Suprapubic skin (tissue), 4 donors: ENCODE measurements around the gene STEAP4. TPM values are rescaled to one million over a fixed set of nuclear protein-coding genes. Genes with fewer than 3 reads are reported as not detected.

Experiments used
- DNase-seq, 2 donors: peaks; one replicate each; pipeline ENCODE4 v3.0.0-alpha.2; 2019; ENCODE audit warnings: low spot score in 2 of 2
- H3K27ac ChIP-seq: fragments of 200-600 bp; sonication (generic); one replicate; pipeline ENCODE4 v1.5.1; 2019
- H3K27me3 ChIP-seq: fragments of 200-600 bp; sonication (generic); one replicate; pipeline ENCODE4 v1.5.1; 2019
- H3K36me3 ChIP-seq: fragments of 200-600 bp; sonication (generic); one replicate; pipeline ENCODE4 v1.5.1; 2019
- H3K4me1 ChIP-seq: fragments of 200-600 bp; sonication (generic); one replicate; pipeline ENCODE4 v1.5.1; 2019
- H3K4me3 ChIP-seq: fragments of 200-600 bp; sonication (generic); one replicate; pipeline ENCODE4 v1.5.1; 2019; ENCODE audit warnings: mild to moderate bottlenecking
- H3K9me3 ChIP-seq: fragments of 200-600 bp; sonication (generic); one replicate; pipeline ENCODE4 v1.5.1; 2019
- EP300 ChIP-seq: sonication (generic); formaldehyde crosslinking; IDR thresholded peaks from one replicate; pipeline ENCODE4 v1.6.1; 2017; ENCODE audit warnings: antibody characterized with exemption
- POLR2A ChIP-seq, 2 donors: fragments of 450-650 bp; IDR thresholded peaks; one replicate each; pipeline ENCODE4 v1.6.1; 2017; ENCODE audit warnings: antibody characterized with exemption in 2 of 2, mild to moderate bottlenecking in 2 of 2, moderate library complexity in 2 of 2
- POLR2AphosphoS5 ChIP-seq, 3 donors: sonication (generic); formaldehyde crosslinking; IDR thresholded peaks; one replicate each; pipeline ENCODE4 v1.6.1; 2017; ENCODE audit warnings: antibody characterized with exemption in 3 of 3
- WGBS: methylation state at CpG from one replicate; pipeline ENCODE4 v1.1.5; 2018; 5-methylcytosine and 5-hydroxymethylcytosine counted together
- total RNA-seq, 4 donors: library from RNA; depleted of rRNA; stranded (reverse); fragments of >200 nt; gene quantifications; one replicate each; pipeline ENCODE4 v1.1.0, GENCODE V29; 2016
- TF ChIP-seq, protein P1 (sequence below), 2 donors: fragments of 200-600 bp in 1 of 2; fragments of 450-650 bp in 1 of 2; sonication (generic) in 1 of 2; IDR thresholded peaks; one replicate each; pipeline ENCODE4 v1.5.1; 2016 to 2019; ENCODE audit warnings: antibody characterized with exemption in 2 of 2, mild to moderate bottlenecking in 1 of 2, moderate library complexity in 1 of 2

STEAP4 gene
- total RNA-seq, 4 donors from 2014 or later = 19.3 to 33.0 (median 24.2) TPM

DNA sequence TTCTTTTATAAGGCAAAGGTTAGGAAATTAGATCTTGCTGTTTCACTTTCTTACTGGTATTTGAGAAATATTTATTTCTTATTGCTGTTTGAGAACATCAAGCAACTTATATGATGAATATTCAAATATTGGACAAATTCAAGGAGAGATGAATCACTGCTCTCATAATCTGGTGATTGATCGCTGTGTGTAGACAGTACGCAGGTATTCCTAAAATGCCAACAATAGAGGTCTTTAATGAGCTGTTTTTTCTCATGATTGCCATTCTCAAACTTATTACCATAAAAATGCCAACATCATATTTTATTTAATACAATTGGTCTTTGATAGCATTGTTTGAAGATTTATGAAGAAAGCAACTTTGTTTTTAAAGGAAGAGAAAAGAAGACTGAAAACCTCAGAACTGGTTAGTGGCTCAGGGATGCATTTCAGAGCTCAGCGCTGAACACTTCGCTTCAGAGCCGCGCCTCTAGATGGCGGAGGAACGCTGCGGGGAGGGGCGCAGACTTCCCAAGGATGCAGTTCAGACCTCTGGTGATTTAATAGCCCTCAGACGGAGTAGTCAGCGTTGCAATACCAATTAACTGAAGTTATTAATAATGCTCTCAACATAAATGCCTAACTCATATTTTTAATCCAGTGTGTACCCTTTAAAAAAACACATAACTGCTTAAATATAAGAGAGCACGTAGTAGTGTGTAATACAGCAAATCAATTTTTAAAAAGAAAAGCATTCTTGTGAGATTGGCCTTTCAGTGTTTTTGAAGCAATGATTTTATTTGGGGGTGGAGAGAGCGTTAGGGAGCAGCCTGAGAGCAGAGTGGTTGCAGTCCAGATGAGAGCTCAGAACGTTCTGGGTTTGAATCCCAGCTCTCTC lies 38.5 kb upstream of the STEAP4 start:
- H3K9me3 ChIP-seq = no peaks in the 10 kb centered on the region
- H3K36me3 ChIP-seq = no peaks in the 10 kb centered on the region
- H3K4me1 ChIP-seq = peaks cover 4% of the 10 kb centered on the region
- H3K27ac ChIP-seq = no peak overlapping the region
- WGBS = 26% methylated on average over 15 of the region's 15 CpGs
- peak in 1 of 2 donors; percentile 80 for DNase-seq
- TF ChIP-seq, protein P1, sequence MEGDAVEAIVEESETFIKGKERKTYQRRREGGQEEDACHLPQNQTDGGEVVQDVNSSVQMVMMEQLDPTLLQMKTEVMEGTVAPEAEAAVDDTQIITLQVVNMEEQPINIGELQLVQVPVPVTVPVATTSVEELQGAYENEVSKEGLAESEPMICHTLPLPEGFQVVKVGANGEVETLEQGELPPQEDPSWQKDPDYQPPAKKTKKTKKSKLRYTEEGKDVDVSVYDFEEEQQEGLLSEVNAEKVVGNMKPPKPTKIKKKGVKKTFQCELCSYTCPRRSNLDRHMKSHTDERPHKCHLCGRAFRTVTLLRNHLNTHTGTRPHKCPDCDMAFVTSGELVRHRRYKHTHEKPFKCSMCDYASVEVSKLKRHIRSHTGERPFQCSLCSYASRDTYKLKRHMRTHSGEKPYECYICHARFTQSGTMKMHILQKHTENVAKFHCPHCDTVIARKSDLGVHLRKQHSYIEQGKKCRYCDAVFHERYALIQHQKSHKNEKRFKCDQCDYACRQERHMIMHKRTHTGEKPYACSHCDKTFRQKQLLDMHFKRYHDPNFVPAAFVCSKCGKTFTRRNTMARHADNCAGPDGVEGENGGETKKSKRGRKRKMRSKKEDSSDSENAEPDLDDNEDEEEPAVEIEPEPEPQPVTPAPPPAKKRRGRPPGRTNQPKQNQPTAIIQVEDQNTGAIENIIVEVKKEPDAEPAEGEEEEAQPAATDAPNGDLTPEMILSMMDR (IDR thresholded peaks at IDR 0.05) = peak in 1 of 2 donors; percentile 51
- TF ChIP-seq POLR2AphosphoS5 (IDR thresholded peaks at IDR 0.05) = no peak
- no peaks in the 10 kb centered on the region for H3K27me3 ChIP-seq
- no peak overlapping the region for H3K4me3 ChIP-seq

DNA sequence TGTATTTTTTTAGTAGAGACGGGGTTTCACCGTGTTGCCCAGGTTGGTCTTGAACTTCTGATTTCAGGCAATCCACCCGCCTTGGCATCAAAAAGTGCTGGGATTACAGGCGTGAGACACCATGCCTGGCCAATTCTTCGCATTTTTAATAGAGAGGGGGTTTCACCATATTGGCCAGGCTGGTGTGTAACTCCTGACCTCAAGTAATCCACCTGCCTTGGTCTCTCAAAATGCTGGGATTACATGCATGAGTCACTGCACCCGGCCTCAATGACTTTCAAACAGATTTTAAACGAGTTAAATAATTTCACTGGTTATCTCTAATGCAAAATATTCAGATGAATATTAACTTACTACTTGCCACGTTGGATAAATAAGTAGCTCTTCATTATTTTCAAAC lies 37.6 kb upstream of the STEAP4 start:
- Histone ChIP-seq H3K9me3 (no peaks in the 10 kb centered on the region), H3K4me3 (no peak overlapping the region), H3K27ac (no peak overlapping the region), H3K36me3 (no peaks in the 10 kb centered on the region), H3K4me1 (peaks cover 7% of the 10 kb centered on the region), H3K27me3 (no peaks in the 10 kb centered on the region)
- DNase-seq = no peak
- WGBS = 87% methylated on average over 8 of the region's 8 CpGs
- no peak for TF ChIP-seq POLR2AphosphoS5 (IDR thresholded peaks at IDR 0.05)
- TF ChIP-seq POLR2A (IDR thresholded peaks at IDR 0.05) = no peak
- TF ChIP-seq EP300 = no peak
- TF ChIP-seq, protein P1 (IDR thresholded peaks at IDR 0.05) = no peak

DNA sequence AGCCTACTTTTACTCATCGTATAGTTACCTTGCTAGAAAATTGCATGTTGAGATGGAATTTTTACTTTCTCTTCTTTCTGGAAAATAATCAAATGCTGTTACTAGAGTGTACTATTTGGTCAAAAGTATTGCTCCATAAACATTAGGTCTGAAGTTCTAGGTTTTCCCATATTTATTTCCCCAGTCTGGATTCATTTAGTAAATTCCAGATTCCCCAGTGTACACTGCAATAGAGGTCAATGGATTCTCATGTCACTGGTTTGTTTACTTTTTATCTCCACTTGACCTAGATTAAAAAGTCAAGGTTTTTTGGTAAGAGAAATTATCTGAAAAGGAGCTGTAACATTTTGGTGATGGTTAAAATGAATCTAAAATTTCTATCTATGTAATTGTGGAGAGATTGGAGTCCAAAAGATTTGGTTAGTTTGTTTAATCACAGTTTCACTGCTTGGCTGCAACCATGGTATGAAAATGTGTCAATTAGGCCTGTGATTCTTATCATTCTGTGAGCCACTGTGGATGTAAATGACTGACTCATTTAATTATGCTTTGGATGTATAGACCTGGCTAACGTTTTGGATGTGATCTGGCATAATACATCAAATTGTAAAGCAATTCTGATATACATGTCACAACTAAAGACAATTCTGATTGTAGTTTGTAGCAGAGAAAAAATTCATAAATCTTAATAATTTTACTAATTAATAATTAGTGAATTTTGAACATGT lies 32.7 kb upstream of the STEAP4 start:
- DNase-seq = no peak
- 59% methylated on average over 2 of the region's 2 CpGs for WGBS
- peaks cover 8% of the 10 kb centered on the region for H3K4me1 ChIP-seq
- H3K27ac ChIP-seq = no peak overlapping the region
- H3K4me3 ChIP-seq = no peak overlapping the region
- H3K9me3 ChIP-seq = no peaks in the 10 kb centered on the region
- no peaks in the 10 kb centered on the region for H3K27me3 ChIP-seq
- H3K36me3 ChIP-seq = no peaks in the 10 kb centered on the region
- TF ChIP-seq POLR2AphosphoS5 (IDR thresholded peaks at IDR 0.05) = no peak
- no peak for TF ChIP-seq EP300
- TF ChIP-seq, protein P1 (IDR thresholded peaks at IDR 0.05) = no peak
- TF ChIP-seq POLR2A (IDR thresholded peaks at IDR 0.05) = no peak

DNA sequence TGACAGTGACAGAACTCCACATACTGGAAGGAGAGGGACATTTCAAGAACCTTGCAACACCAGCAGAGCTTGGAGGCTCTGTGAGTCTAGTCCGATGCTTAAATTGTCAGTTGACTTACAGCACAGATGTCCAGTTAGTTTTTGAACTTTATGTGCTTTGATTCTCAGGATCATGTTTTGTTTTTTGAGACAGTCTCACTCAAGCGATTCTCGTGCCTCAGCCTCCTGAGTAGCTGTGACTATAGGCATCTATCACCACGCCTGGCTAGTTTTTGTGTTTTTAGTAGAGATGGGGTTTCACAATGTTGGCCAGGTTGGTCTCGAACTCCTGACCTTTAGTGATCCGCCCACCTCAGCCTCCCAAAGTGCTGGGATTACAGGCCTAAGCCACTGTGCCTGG lies 31.8 kb upstream of the STEAP4 start:
- no peaks in the 10 kb centered on the region for H3K36me3 ChIP-seq
- peaks cover 8% of the 10 kb centered on the region for H3K4me1 ChIP-seq
- H3K9me3 ChIP-seq = no peaks in the 10 kb centered on the region
- TF ChIP-seq POLR2AphosphoS5 (IDR thresholded peaks at IDR 0.05) (no peak), POLR2A (IDR thresholded peaks at IDR 0.05) (no peak), EP300 (no peak)
- TF ChIP-seq, protein P1 (IDR thresholded peaks at IDR 0.05) = no peak
- WGBS = 89% methylated on average over 6 of the region's 6 CpGs
- DNase-seq = no peak
- H3K27ac ChIP-seq = no peak overlapping the region
- H3K27me3 ChIP-seq = no peaks in the 10 kb centered on the region
- H3K4me3 ChIP-seq = no peak overlapping the region

DNA sequence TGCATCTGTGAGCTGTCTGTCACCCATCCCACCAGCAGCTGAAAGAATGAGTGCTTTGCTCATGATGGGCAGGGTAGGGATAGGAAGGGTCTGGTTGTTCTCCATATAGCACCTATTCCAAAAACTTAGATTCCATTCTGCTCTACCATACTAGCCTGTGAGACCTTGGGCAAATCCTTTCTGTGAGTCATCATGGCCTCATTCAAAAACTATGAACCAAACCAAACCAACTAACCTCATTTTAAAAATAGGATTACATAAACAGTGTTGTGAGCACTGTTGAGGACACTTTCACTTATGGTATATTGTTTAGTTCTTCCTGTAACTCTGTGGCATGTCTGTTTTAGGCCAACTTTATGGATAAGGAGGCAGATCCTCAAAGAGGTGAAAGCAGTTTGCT lies 30.9 kb upstream of the STEAP4 start:
- Histone ChIP-seq H3K4me1 (peaks cover 8% of the 10 kb centered on the region), H3K27ac (no peak overlapping the region), H3K4me3 (no peak overlapping the region), H3K27me3 (no peaks in the 10 kb centered on the region), H3K9me3 (no peaks in the 10 kb centered on the region), H3K36me3 (no peaks in the 10 kb centered on the region)
- DNase-seq = no peak
- TF ChIP-seq POLR2AphosphoS5 (IDR thresholded peaks at IDR 0.05) = no peak
- TF ChIP-seq, protein P1 (IDR thresholded peaks at IDR 0.05) = no peak
- TF ChIP-seq EP300 = no peak
- TF ChIP-seq POLR2A (IDR thresholded peaks at IDR 0.05) = no peak
